HepG2 (cell line): ENCODE data around the gene DMAC2L.

ENCODE experiments used
- CSRNP1 ChIP-seq: sonication (generic); formaldehyde crosslinking; IDR thresholded peaks from 2 replicates; pipeline ENCODE4 v1.8.1; 2023; ENCODE audit warnings: mild to moderate bottlenecking, missing genetic modification reagents
- E2F5 ChIP-seq: sonication (generic); formaldehyde crosslinking; conservative IDR thresholded peaks from 2 replicates; pipeline ENCODE4 v1.4.0; 2020; ENCODE audit warnings: missing genetic modification reagents
- ZNF138 ChIP-seq: sonication (generic); formaldehyde crosslinking; IDR thresholded peaks from 2 replicates; pipeline ENCODE4 v1.5.0; 2020; ENCODE audit warnings: mild to moderate bottlenecking, low read depth, missing genetic modification reagents
- ZNF552 ChIP-seq: sonication (generic); formaldehyde crosslinking; IDR thresholded peaks from 2 replicates; pipeline ENCODE4 v1.9.0; 2022; ENCODE audit warnings: missing genetic modification reagents, mild to moderate bottlenecking, borderline replicate concordance
- TF ChIP-seq, protein P1 (sequence below): sonication (generic); formaldehyde crosslinking; IDR thresholded peaks from 2 replicates; pipeline ENCODE4 v1.4.0; 2020; ENCODE audit warnings: missing genetic modification reagents, borderline replicate concordance

- TF ChIP-seq ZNF552, result no peak
- no peak for TF ChIP-seq CSRNP1 (CRISPR knock-in tag)
- no peak for TF ChIP-seq ZNF138 (CRISPR knock-in tag)
- no peak for TF ChIP-seq E2F5
- TF ChIP-seq, protein P1, sequence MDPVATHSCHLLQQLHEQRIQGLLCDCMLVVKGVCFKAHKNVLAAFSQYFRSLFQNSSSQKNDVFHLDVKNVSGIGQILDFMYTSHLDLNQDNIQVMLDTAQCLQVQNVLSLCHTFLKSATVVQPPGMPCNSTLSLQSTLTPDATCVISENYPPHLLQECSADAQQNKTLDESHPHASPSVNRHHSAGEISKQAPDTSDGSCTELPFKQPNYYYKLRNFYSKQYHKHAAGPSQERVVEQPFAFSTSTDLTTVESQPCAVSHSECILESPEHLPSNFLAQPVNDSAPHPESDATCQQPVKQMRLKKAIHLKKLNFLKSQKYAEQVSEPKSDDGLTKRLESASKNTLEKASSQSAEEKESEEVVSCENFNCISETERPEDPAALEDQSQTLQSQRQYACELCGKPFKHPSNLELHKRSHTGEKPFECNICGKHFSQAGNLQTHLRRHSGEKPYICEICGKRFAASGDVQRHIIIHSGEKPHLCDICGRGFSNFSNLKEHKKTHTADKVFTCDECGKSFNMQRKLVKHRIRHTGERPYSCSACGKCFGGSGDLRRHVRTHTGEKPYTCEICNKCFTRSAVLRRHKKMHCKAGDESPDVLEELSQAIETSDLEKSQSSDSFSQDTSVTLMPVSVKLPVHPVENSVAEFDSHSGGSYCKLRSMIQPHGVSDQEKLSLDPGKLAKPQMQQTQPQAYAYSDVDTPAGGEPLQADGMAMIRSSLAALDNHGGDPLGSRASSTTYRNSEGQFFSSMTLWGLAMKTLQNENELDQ (CRISPR knock-in tag), result no peak
These were observed 26.5 kb downstream of the DMAC2L start for GRCh38 chr14:50338587-50338986.
